Dedifferentiated amniotic fluid mesenchymal stem cell (primary cell): ENCODE data around the gene C20orf96.
"Not testable (repeated sequence)": the region's sequence is repeated elsewhere in the genome, so short reads cannot be mapped to it uniquely, and the experiment has no call there.

ENCODE experiments used
- DNase-seq: peaks from one replicate; pipeline ENCODE4 v3.0.0-alpha.2; 2016; ENCODE audit errors: extremely low spot score

Gene C20orf96

GRCh38 chr20:237489-237888 is 53.1 kb downstream of the C20orf96 start:
- DNase-seq: no peak

- peak; percentile 58 for DNase-seq
These were observed 54.7 kb downstream of the C20orf96 start for GRCh38 chr20:235891-236290.

- no peak for DNase-seq
These were observed 63.0 kb downstream of the C20orf96 start for GRCh38 chr20:227439-228105.

- DNase-seq: no peak
These were observed 63.6 kb downstream of the C20orf96 start, which contains the start of gene DEFB129 for GRCh38 chr20:226958-227357. DEFB129 (plus strand) TSS chr20:227258; CDS start chr20:227289, 31 bp downstream.

- DNase-seq: not testable (repeated sequence)
These were observed 64.7 kb downstream of the C20orf96 start for GRCh38 chr20:225879-226278.

GRCh38 chr20:221258-221830 is 69.2 kb downstream of the C20orf96 start:
- DNase-seq: no peak
